Breast epithelium (tissue), 4 donors: ENCODE measurements around the gene CORO7. TPM values are rescaled to one million over a fixed set of nuclear protein-coding genes. Genes with fewer than 3 reads are reported as not detected.
A peak's percentile ranks its signal among the peaks of the same experiment; 100 is the strongest.

Experiments used
- DNase-seq, 2 donors: peaks; one replicate each; pipeline ENCODE4 v3.0.0-alpha.2; 2019; ENCODE audit warnings: low spot score in 2 of 2
- H3K27ac ChIP-seq, 2 donors: fragments of 200-600 bp; sonication (generic) in 1 of 2; one replicate each; pipeline ENCODE4 v1.5.1; 2016 to 2019; ENCODE audit warnings: mild to moderate bottlenecking in 1 of 2
- H3K27me3 ChIP-seq, 2 donors: fragments of 200-600 bp; sonication (generic) in 1 of 2; one replicate each; pipeline versions ENCODE4 v1.5.1 to v1.6.0; 2017 to 2019; ENCODE audit warnings: control low read depth in 1 of 2, mild to moderate bottlenecking in 1 of 2
- H3K36me3 ChIP-seq: fragments of 200-600 bp; one replicate; pipeline ENCODE4 v1.5.1; 2019
- H3K4me1 ChIP-seq, 2 donors: fragments of 200-600 bp; sonication (generic); one replicate each; pipeline ENCODE4 v1.5.1; 2016 to 2019; ENCODE audit warnings: control low read depth in 1 of 2
- H3K4me3 ChIP-seq, 3 donors: fragments of 200-600 bp; sonication (generic); 1 replicate in 2 of 3; 2 replicates in 1 of 3; pipeline ENCODE4 v1.5.1; 2016 to 2019; ENCODE audit warnings: mild to moderate bottlenecking in 3 of 3, moderate library complexity in 2 of 3
- H3K9me3 ChIP-seq, 2 donors: fragments of 200-600 bp; sonication (generic) in 1 of 2; one replicate each; pipeline ENCODE4 v1.5.1; 2016 to 2019; ENCODE audit warnings: control low read depth in 1 of 2
- POLR2A ChIP-seq: fragments of 450-650 bp; IDR thresholded peaks from one replicate; pipeline ENCODE4 v1.6.1; 2016; ENCODE audit warnings: antibody characterized with exemption, mild to moderate bottlenecking, moderate library complexity
- POLR2AphosphoS5 ChIP-seq, 3 donors: sonication (generic); formaldehyde crosslinking; IDR thresholded peaks; one replicate each; pipeline ENCODE4 v1.6.1; 2017; ENCODE audit warnings: antibody characterized with exemption in 3 of 3
- intact Hi-C: fragments of 100-400 bp; cut with DNase I; formaldehyde crosslinking; loops from one replicate; pipeline ENCODE4 v1.15.1; 2023; ENCODE audit warnings: low total_unique reads
- total RNA-seq, 3 donors: library from RNA; depleted of rRNA; stranded (reverse); fragments of >200 nt; gene quantifications; one replicate each; pipeline ENCODE4 v1.1.0, GENCODE V29; 2016
- TF ChIP-seq, protein P1 (sequence below), 3 donors: fragments of 450-650 bp; IDR thresholded peaks; one replicate each; pipeline ENCODE4 v1.5.1; 2016 to 2017; ENCODE audit warnings: antibody characterized with exemption in 3 of 3, mild to moderate bottlenecking in 3 of 3, moderate library complexity in 3 of 3

The CORO7 gene
- total RNA-seq, 3 donors from 2014 or later = 19.7 to 25.9 (median 22.7) TPM

DNA sequence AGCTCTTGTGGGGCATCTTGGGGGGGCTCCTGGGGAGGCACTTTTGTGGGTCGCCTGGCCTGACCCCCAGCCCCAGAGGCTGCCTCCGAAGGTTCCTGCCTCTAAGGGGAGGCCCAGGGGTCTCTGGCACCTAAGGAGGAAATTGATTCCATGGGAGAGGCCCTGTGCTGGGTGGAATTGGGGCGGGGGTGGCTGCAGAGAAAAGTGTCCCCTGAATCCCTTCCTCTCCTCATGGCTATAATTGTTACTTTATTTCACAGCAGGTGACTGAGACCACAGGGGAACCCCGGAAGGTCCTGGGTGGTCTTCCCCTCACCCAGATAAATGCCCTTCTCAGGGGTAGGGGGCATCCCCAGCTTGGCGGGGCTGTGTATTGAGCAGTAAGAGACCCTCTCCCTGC lies 97.4 kb downstream of the CORO7 start:
- TF ChIP-seq POLR2AphosphoS5 (IDR thresholded peaks at IDR 0.05) (no peak), POLR2A (no peak)
- TF ChIP-seq, protein P1, sequence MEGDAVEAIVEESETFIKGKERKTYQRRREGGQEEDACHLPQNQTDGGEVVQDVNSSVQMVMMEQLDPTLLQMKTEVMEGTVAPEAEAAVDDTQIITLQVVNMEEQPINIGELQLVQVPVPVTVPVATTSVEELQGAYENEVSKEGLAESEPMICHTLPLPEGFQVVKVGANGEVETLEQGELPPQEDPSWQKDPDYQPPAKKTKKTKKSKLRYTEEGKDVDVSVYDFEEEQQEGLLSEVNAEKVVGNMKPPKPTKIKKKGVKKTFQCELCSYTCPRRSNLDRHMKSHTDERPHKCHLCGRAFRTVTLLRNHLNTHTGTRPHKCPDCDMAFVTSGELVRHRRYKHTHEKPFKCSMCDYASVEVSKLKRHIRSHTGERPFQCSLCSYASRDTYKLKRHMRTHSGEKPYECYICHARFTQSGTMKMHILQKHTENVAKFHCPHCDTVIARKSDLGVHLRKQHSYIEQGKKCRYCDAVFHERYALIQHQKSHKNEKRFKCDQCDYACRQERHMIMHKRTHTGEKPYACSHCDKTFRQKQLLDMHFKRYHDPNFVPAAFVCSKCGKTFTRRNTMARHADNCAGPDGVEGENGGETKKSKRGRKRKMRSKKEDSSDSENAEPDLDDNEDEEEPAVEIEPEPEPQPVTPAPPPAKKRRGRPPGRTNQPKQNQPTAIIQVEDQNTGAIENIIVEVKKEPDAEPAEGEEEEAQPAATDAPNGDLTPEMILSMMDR (IDR thresholded peaks at IDR 0.05) = no peak
- Histone ChIP-seq H3K4me1 (peaks cover 19 to 31% of the 10 kb centered on the region in 2 donors), H3K27ac (peak overlapping the region; percentile 62 to 97), H3K4me3 (peak overlapping the region in 1 of 3 donors; percentile 49), H3K36me3 (no peaks in the 10 kb centered on the region), H3K9me3 (no peaks in the 10 kb centered on the region), H3K27me3 (no peaks in the 10 kb centered on the region)
- intact Hi-C loops = no loop called here
- DNase-seq = no peak

DNA sequence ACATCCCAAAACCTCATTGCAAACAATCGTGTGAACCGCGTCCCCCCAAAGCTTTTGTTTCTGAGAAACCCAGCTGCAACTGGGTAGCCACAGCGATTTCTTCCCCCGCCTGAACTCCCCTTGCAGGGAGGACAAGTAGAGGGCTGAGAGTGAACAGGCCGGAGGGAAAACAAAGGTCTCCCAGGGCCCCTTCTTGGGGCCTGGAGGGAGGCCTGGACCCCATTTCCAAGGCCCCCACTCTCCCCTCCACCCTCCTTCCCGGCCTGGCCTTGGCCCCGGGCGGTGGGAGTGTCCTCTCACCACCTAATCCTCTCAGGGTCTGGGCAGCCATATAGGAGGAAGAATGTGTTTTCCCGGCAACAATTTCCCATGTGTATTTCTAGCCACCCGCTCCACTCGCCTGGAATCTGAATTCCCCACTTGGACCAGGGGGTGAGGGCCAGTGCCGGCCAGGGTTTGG lies 97.9 kb downstream of the CORO7 start:
- DNase-seq = no peak
- Histone ChIP-seq H3K27me3 (no peaks in the 10 kb centered on the region), H3K27ac (peak overlapping the region; percentile 62 to 97), H3K4me3 (peak overlapping the region in 1 of 3 donors; percentile 35), H3K4me1 (peaks cover 17 to 26% of the 10 kb centered on the region in 2 donors), H3K36me3 (no peaks in the 10 kb centered on the region), H3K9me3 (no peaks in the 10 kb centered on the region)
- TF ChIP-seq POLR2AphosphoS5 (IDR thresholded peaks at IDR 0.05) (no peak), POLR2A (no peak)
- TF ChIP-seq, protein P1 (IDR thresholded peaks at IDR 0.05) = no peak
- intact Hi-C loops = no loop called here

DNA sequence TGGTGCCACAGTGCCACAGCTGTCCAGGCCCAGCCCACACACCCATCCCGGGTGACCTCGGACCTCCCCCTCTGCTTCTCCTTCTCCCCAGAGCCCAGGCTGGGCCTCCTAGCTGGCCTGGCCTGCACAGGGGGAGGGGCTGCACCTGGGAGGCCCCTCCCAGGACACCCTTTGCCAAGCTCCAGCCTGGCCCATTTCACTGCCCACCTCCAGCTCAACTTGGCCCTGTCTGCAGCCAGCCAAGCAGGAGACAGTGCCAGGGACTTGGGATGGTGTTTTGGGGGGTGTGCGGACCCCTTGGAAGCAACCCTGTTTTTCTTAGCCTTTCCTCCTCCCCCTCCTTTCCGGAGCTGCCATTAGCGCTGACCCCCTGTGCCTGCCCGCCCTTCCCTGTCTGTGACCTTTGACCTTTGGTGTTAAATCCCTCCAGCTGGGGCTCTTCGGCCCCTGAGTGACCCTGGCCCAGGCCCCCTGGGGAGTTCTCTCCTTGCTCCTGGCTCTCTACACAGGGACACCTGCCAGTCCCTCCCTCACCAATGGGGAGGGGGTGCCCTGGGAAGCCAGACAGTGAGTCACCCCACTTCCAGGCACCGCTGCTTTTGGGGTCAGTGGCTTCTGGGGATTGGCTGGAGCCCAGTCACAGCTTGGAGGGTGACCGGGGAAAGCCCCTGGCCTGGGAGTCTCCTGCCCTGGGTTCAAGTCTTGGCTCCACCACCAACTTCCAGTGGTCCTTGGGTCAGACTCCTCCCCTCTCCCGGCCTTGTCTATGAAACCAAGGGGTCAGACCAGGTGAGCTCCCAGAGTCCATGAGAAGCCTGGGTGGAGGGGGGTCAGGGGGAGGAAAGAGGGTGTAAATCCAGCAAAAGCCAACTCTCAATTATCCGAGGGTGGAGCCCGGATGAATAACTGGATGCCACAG lies 98.6 kb downstream of the CORO7 start:
- Histone ChIP-seq H3K27ac (peak overlapping the region; percentile 62 to 97), H3K36me3 (no peaks in the 10 kb centered on the region), H3K27me3 (no peaks in the 10 kb centered on the region), H3K4me1 (peaks cover 17 to 24% of the 10 kb centered on the region in 2 donors), H3K9me3 (no peaks in the 10 kb centered on the region), H3K4me3 (peak overlapping the region; percentile 56 to 77 (median 69))
- no peak for DNase-seq
- intact Hi-C loops = no loop called here
- no peak for TF ChIP-seq POLR2A
- TF ChIP-seq POLR2AphosphoS5 (IDR thresholded peaks at IDR 0.05) = no peak
- TF ChIP-seq, protein P1 (IDR thresholded peaks at IDR 0.05) = no peak

DNA sequence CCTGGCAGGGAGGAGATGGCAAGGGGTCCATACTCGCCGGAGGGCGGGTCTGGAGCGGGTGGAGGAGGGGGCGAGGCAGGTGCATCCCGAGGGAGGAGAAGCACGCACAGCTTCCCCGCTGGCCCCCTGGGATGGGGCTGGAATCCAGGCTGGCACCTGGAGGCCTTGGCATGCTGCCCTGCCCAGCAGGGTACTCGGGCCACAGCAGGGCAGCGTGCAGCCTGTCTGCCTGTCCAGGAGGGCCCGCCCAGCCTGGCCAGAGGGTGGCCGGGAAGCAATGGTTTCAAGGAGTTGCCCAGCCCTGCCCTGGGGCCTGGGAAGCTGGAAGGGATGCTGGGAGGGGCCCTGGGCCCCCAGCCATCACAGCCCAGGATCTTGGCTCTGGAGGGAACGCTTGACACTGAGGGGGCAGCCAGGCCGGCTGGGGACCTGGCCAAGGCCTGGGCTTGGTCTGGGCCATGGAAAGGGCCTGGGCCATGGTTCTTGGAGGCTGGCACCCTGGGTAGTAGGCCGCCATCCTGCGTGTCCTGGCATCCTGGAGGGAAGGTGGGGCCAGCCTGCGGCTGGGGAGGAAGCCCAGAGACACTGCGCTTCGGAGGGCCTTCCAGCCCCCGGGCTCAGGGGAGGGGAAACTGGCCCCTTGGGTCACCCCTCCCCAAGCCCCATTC lies 99.4 kb downstream of the CORO7 start:
- peak overlapping the region; percentile 62 to 97 for H3K27ac ChIP-seq
- TF ChIP-seq POLR2AphosphoS5 (IDR thresholded peaks at IDR 0.05) (no peak), POLR2A (no peak)
- TF ChIP-seq, protein P1 (IDR thresholded peaks at IDR 0.05) = no peak
- H3K4me3 ChIP-seq = peak overlapping the region; percentile 56 to 77 (median 69)
- intact Hi-C loops = no loop called here
- no peaks in the 10 kb centered on the region for H3K27me3 ChIP-seq
- H3K4me1 ChIP-seq = peaks cover 17 to 18% of the 10 kb centered on the region in 2 donors
- DNase-seq = no peak
- H3K36me3 ChIP-seq = no peaks in the 10 kb centered on the region
- H3K9me3 ChIP-seq = no peaks in the 10 kb centered on the region
